D341Med (cell line): ENCODE results near the gene GTPBP4.

Experiments
- DNase-seq: peaks from one replicate; pipeline ENCODE4 v3.0.0; 2012; ENCODE audit warnings: low spot score

GTPBP4 gene

DNA sequence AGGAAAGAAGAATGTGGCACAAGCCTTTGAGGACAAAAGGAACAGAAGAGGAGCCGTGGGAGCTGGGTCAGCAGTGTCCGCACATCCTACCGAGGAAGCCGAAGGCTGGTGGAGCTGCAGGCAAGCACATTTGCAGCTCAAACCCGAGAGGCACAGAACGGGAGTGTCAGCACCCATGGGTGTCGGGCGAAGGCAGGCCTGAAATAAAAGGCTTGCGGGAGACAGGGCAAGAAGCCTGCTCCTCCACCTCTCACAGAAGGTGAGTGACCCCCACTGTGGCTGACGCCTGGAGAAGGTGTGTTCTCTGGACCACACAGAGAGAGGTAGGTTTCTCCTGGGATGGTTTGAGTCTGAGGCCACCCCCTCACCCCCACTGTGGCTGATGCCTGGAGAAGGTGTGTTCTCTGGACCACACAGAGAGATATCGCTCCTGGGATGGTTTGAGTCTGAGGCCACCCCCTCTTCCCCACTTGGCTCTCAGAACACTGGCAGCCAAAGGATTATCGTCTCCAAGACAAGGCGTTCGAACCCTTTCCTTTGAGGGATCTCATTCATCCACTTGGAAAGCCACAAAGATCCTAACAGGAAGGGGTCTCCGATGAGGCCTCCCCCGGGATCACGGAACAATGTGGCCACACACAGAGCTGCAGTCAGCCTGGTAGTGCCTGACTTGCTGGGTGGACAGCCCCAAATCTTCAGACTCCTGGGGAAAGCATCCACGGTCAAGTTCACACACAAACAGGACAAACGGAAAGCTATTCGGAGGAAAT lies 21.6 kb upstream of the GTPBP4 start:
- no peak for DNase-seq

- peak; percentile 6 for DNase-seq
Observed at GRCh38 chr10:968546-969199, 19.6 kb upstream of the GTPBP4 start.

GRCh38 chr10:969473-970150 lies 18.6 kb upstream of the GTPBP4 start:
- DNase-seq: no peak

DNA sequence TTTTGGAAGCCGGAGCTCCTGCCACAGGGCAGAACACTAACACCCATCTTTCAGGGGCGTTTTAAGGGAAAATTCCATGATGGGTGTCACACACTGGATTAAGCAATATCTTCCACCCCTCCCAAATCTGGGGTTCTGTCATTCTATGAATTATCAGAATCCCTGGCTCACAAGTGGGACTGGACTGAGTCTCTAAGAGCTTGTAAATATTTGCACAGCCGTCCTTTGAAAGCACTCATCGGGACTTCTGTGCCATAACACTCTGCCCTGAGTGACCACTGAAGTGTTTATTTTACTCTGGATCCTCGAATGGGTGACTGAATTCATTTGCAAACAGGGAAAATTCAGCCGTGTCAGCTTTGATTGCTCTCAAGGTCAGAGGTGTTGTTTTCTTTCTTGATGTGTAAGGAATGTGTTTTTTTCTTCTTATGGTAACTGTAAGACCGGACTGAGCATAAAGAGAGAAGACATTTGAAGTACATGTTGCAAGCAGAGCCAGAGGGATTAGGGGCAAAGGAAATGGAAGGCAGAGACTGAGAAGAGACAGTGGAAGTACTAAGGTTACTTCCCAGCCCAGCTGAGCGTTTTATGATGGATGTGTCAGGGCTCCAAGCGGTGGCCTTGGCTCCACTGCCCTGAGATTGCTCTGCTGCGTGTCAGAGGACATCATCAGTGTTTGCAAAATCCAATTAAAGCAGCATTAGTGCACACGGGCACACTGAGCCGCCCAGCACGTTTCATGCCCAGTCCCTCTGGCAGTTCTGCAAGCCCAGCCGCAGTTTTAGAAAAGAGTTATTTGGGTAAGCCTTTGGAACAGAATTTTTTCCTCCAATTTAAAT lies 17.7 kb upstream of the GTPBP4 start:
- no peak for DNase-seq

- no peak for DNase-seq
Observed at GRCh38 chr10:971150-971542, 17.1 kb upstream of the GTPBP4 start.

DNA sequence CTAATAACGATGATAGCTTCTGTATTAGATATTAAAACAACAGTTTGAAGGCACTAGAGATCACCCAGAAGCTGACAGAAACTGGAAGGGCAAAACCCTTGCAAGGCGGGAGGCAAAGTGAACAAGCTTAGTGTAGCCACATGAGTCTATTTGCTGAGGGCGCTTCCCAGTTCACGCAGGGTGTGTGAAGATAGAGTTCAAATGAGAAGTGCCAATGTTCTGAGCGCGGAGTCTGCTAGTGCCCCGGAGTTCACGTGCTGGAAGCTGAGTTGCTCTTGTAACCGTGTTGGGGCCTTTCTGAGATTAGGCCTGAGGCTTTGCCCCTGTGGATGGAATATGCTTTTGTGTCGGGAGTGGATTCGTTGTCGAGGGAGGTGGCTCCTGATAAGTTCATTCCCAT lies 16.6 kb upstream of the GTPBP4 start:
- DNase-seq: peak; percentile 12

DNA sequence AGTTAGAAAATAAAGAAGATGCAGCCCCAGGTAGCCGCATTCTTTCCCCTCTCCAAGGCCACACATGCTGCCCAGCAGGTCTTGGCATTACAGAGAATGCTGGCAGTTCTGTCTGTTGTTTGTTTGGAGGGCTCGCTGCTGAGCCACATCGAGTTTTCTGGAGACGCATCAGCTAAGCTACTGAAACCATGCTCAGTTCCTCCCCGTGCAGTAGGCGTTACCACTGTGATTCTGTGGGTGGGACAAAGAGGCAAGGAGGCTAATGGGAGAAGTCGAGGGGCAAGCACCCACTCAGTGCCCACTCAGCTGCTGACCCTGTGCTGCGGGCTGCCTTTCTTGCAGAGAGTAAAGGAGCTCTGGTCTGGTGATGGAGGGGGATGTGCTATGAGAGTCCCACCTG lies 15.5 kb upstream of the GTPBP4 start:
- DNase-seq: no peak

- peak; percentile 12 for DNase-seq
Observed at GRCh38 chr10:974038-974784, 14.0 kb upstream of the GTPBP4 start.

DNA sequence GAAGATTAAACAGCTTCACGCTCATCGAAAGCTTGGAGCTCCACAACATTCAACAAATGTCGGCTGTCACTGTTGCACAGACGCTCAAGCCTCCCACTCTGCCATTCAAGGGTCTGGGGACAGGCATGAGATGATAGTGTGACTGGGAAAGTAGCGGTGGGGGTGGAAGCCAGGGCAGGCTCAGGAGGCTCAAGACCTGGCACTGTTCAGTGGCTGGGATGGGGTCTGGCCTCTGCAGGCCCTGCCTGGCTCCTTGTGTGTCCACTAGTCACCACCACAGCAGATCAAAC lies 13.5 kb upstream of the GTPBP4 start:
- DNase-seq: peak; percentile 12

GRCh38 chr10:976316-976715 lies 11.9 kb upstream of the GTPBP4 start:
- DNase-seq: no peak

DNA sequence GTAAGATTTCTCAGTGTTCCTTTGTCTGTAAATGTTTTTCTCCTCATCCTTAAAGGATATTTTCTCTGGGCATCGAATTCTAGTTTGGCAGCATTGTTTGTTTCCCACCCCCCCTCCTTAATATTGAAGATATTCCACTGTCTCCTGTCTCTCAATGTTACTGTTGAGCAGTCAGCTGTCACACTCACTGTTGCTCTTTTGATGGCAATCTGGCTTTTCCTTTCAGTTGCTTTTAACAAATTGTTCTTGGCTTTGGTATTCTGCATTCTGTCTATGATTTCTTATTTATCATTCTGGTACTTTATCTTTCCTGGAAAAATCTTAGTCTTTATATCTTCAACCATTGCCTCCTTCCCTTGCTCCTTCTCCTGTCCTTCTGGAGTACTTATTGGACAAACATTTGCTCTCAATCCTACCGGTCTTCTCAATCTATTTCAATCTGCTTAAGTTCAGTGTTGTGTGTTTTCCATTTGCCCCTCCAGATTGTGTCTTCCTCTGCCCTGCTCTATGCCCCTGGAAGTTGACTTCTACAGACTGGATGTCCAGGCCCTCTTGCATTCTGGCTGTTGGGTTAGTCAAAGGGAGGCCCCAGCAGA lies 9.3 kb upstream of the GTPBP4 start:
- DNase-seq: no peak

GRCh38 chr10:980468-981093 lies 7.7 kb upstream of the GTPBP4 start:
- DNase-seq: no peak

DNA sequence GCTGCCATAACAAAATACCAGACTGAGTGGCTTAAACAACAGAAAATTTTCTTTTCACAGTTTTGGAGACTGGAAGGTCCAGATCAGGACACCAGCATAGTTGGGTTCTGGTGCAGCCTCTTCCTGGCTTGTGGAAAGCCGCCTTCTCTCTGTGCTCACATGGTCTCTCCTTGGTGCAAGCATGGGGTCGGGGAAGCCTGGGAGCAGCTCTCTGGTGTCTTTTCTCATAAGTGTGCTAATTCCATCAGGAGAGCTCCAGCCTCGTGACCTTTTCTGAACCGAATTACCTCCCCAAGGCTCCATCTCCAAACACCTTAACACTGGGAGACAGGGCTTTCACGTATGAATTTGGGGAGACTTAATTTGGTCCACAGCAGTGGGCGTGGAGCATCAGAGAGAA lies 4.8 kb upstream of the GTPBP4 start:
- no peak for DNase-seq

GRCh38 chr10:983971-984655 lies 4.1 kb upstream of the GTPBP4 start:
- DNase-seq: no peak

DNA sequence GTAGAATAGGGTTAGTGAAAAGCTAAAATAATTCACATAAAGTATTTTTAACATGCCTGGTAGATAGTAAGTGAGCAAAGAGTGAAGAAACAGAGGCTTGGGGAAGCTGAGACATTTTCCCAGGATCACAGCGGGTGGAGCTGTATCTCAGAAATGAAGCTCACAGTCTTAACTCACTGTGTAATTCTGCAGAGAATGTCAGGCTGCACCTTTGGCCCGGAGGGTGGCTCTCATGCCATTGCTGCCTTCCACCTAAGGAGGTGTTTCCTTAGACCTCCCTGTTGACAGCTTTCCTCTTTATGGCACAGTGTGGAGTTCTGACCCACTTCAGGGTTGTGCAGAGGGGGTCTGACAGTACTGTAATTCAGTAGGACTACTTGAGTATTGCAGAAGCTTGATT lies 2.9 kb upstream of the GTPBP4 start:
- no peak for DNase-seq

DNA sequence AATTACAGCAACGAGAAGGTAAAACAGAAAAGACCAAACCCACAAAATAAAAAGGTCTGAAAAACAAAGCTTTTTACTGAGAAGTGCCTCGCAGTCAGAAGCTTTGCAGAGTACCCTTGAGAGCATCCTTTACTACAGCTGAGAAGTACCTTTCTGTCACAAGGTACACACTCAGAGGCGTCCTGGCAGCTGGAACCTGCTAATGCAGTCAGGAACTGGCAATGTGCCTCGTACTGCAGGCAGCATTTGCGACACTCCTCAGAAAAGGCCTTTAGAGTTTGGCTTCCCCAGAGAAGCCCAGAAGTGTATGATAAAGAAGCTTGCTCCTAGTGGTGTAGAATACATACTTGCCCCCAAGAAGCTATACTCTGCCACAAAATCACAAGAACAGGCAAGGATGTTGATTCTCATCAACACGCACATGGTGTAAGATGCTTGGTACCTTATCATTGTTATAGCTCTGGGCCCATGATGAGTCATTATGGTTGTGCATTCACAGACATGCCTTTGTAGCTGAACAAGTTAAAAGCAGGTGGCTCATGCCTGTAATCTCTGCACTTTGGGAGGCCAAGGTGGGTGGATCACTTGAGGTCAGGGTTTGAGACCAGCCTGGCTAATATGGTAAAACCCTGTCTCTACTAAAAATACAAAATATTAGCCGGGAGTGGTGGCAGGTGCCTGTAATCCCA lies 2.0 kb upstream of the GTPBP4 start:
- DNase-seq: no peak

DNA sequence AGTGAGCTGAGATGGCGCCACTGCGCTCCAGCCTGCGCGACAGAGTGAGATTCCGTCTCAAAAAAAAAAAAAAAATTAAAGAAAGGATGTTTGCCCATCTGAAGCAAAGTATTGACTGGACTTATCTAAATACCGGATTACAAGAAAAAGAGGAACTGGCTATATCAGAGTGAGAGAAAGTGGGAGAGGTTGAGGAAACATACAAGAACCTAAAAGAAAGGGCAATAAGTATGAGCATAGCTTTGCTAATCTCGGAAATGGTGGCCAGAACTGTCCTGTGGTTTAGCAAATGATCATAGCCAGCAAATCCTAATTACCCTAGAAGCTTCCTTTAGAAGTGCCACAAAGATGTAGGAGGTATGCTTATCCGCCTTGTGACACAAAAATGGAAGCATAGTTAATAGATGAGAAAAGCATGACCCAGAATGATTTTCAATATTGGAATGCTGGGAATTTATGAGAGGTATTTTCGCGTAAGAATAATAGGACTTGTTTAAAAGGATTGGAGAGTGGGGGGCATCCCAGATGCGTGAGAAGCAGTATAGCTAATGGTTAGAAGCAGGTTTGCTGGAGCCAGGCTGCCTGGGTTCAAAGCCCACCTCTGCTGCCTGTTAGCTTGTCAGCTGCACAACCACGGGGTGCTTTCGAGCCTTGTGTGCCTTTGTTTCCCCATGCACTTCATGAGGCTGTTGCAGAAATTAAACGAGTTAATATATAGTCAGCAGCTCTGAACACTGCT lies 1.2 kb upstream of the GTPBP4 start:
- DNase-seq: no peak

DNA sequence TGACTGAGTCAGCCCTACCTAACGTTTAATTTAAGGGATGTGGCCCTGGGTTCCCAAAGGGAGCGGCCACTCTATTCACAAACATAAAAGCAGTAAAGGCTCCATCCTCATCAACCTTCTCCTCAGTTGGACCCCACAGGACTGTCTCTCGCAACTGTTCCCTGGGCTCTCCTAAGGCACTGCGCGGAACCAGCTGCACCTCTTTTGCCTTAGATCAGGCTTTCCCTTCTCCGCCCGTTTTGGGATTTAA lies 689 bp upstream of the GTPBP4 start:
- no peak for DNase-seq
